H1 (cell line): Measurements from ENCODE around the gene LPAR6. TPM values are rescaled to one million over a fixed set of nuclear protein-coding genes. Genes with fewer than 3 reads are reported as not detected.

Experiments
- CTCF ChIA-PET: fragments of 300-600 bp; sonication (Branson Sonifier 250); formaldehyde crosslinking; loops from one replicate; lab custom pipeline; 2021; ENCODE audit not compliant: partially characterized antibody; lab: Charles Lee
- POLR2A ChIA-PET: fragments of 300-600 bp; sonication (Branson Sonifier 250); formaldehyde crosslinking; loops from one replicate; lab custom pipeline; 2021; ENCODE audit warnings: inconsistent platforms; ENCODE audit not compliant: partially characterized antibody; lab: Charles Lee
- DNase-seq, 2 experiments: peaks; one replicate each; pipeline versions ENCODE4 v3.0.0 to v3.0.0-alpha.2; 2010 to 2022; ENCODE audit warnings: low spot score in 2 of 2, low read depth in 1 of 2, mixed read lengths in 1 of 2
- FAIRE-seq: peaks from 2 replicates; lab custom pipeline; 2011; peaks lifted over from hg19 to GRCh38; lab: Jason Lieb, UNC
- H2AFZ ChIP-seq: 2 replicates; pipeline ENCODE4 v1.8.1; 2012; ENCODE audit warnings: low read length, inconsistent platforms
- H2AK5ac ChIP-seq: 2 replicates; pipeline ENCODE4 v1.6.1; 2013; ENCODE audit warnings: low read depth, low read length
- H2BK120ac ChIP-seq: replicated peaks from 2 replicates; pipeline ENCODE3; 2013; ENCODE audit warnings: low read depth, low read length, inconsistent platforms
- H2BK12ac ChIP-seq: 2 replicates; pipeline ENCODE4 v1.6.1; 2013; ENCODE audit warnings: low read depth, low read length
- H2BK15ac ChIP-seq: 2 replicates; pipeline ENCODE4 v1.6.1; 2013; ENCODE audit warnings: low read length
- H2BK20ac ChIP-seq: 2 replicates; pipeline ENCODE4 v1.6.1; 2013; ENCODE audit warnings: low read length
- H2BK5ac ChIP-seq: 2 replicates; pipeline ENCODE4 v1.6.1; 2013; ENCODE audit warnings: low read depth, low read length
- H3K14ac ChIP-seq: 2 replicates; pipeline ENCODE4 v1.6.1; 2013; ENCODE audit warnings: inconsistent platforms; ENCODE audit not compliant: insufficient read length
- H3K18ac ChIP-seq: 2 replicates; pipeline ENCODE4 v1.6.1; 2013; ENCODE audit warnings: low read length; ENCODE audit errors: extremely low read depth
- H3K23ac ChIP-seq: 2 replicates; pipeline ENCODE4 v1.6.1; 2013; ENCODE audit warnings: inconsistent platforms; ENCODE audit not compliant: insufficient read length
- H3K23me2 ChIP-seq: 2 replicates; pipeline ENCODE4 v1.6.1; 2013; ENCODE audit warnings: low read depth, low read length
- H3K27ac ChIP-seq: 2 replicates; pipeline ENCODE4 v1.6.1; 2011; ENCODE audit warnings: low read depth, low read length, inconsistent platforms
- H3K27me3 ChIP-seq, 4 experiments: replicated peaks in 1 of 4; 1 replicate in 1 of 4; 2 replicates in 3 of 4; pipeline versions ENCODE4 v1.6.1 to v1.8.1; 2011 to 2013; ENCODE audit warnings: low read length in 3 of 4, mild to moderate bottlenecking in 3 of 4, inconsistent platforms in 2 of 4, mixed read lengths in 2 of 4, moderate library complexity in 1 of 4; ENCODE audit not compliant: control insufficient read depth in 3 of 4, insufficient read depth in 3 of 4; ENCODE audit errors: extremely low read depth in 1 of 4
- H3K36me3 ChIP-seq, 4 experiments: 2 replicates each; pipeline versions ENCODE4 v1.6.1 to v1.8.1; 2011 to 2013; ENCODE audit warnings: mild to moderate bottlenecking in 4 of 4, low read length in 3 of 4, moderate library complexity in 2 of 4, control low read depth in 1 of 4, inconsistent platforms in 1 of 4; ENCODE audit not compliant: insufficient read depth in 4 of 4, control insufficient read depth in 2 of 4
- H3K4ac ChIP-seq: replicated peaks from 2 replicates; pipeline ENCODE3; 2013; ENCODE audit warnings: low read length, low read depth, mixed read lengths, inconsistent platforms; ENCODE audit not compliant: insufficient read length
- H3K4me1 ChIP-seq, 4 experiments: replicated peaks in 1 of 4; 1 replicate in 1 of 4; 2 replicates in 3 of 4; pipeline versions ENCODE4 v1.6.1 to v1.8.1; 2011 to 2013; ENCODE audit warnings: low read length in 3 of 4, inconsistent platforms in 2 of 4, mixed read lengths in 1 of 4; ENCODE audit not compliant: insufficient read depth in 4 of 4, control insufficient read depth in 3 of 4
- H3K4me2 ChIP-seq, 2 experiments: 2 replicates each; pipeline versions ENCODE4 v1.6.1 to v1.8.1; 2011 to 2013; ENCODE audit warnings: low read depth in 2 of 2, low read length in 2 of 2, control low read depth in 1 of 2, inconsistent platforms in 1 of 2, mild to moderate bottlenecking in 1 of 2; ENCODE audit not compliant: insufficient read depth in 1 of 2
- H3K4me3 ChIP-seq, 4 experiments: fragments of 200-600, 300-600 bp in 1 of 4; sonication (generic), shearing (Covaris generic), sonication (Bioruptor Twin) in 1 of 4; 2 replicates each; pipeline versions ENCODE4 v1.5.1 to v1.8.1; 2011 to 2016; ENCODE audit warnings: low read length in 4 of 4, low read depth in 3 of 4, control low read depth in 2 of 4, inconsistent platforms in 2 of 4, mild to moderate bottlenecking in 2 of 4, mixed read lengths in 1 of 4, moderate library complexity in 1 of 4; ENCODE audit not compliant: insufficient read depth in 2 of 4; ENCODE audit errors: extremely low read depth in 1 of 4
- H3K56ac ChIP-seq: replicated peaks from 2 replicates; pipeline ENCODE3; 2013; ENCODE audit warnings: low read depth, mild to moderate bottlenecking, mixed read lengths, low read length, inconsistent platforms; ENCODE audit not compliant: insufficient read length
- H3K79me1 ChIP-seq: 2 replicates; pipeline ENCODE4 v1.6.1; 2013; ENCODE audit warnings: low read depth, low read length, control low read depth
- H3K79me2 ChIP-seq, 2 experiments: 2 replicates each; pipeline versions ENCODE4 v1.6.1 to v1.8.1; 2012 to 2013; ENCODE audit warnings: low read length in 2 of 2, mild to moderate bottlenecking in 2 of 2, inconsistent platforms in 1 of 2; ENCODE audit not compliant: insufficient read depth in 2 of 2, control insufficient read depth in 1 of 2
- H3K9ac ChIP-seq, 4 experiments: replicated peaks in 1 of 4; 1 replicate in 1 of 4; 2 replicates in 3 of 4; pipeline versions ENCODE4 v1.6.1 to v1.8.1; 2011 to 2013; ENCODE audit warnings: low read depth in 3 of 4, low read length in 3 of 4, control low read depth in 2 of 4, mild to moderate bottlenecking in 2 of 4, moderate library complexity in 2 of 4, inconsistent platforms in 1 of 4; ENCODE audit errors: extremely low read depth in 1 of 4
- H3K9me3 ChIP-seq, 2 experiments: 2 replicates each; pipeline versions ENCODE4 v1.6.1 to v1.8.1; 2012 to 2013; ENCODE audit warnings: mild to moderate bottlenecking in 2 of 2, moderate library complexity in 2 of 2, control low read depth in 1 of 2, inconsistent platforms in 1 of 2, low read depth in 1 of 2, low read length in 1 of 2, mixed read lengths in 1 of 2; ENCODE audit not compliant: insufficient read depth in 2 of 2
- H4K20me1 ChIP-seq, 2 experiments: replicated peaks in 1 of 2; 2 replicates each; pipeline versions ENCODE3 to v1.8.1; 2011 to 2013; ENCODE audit warnings: inconsistent platforms in 2 of 2, low read length in 2 of 2, mild to moderate bottlenecking in 1 of 2; ENCODE audit not compliant: insufficient read depth in 2 of 2, control insufficient read depth in 1 of 2
- H4K5ac ChIP-seq: 2 replicates; pipeline ENCODE4 v1.6.1; 2013; ENCODE audit warnings: low read length, low read depth, mixed read lengths, inconsistent platforms; ENCODE audit not compliant: insufficient read length
- H4K8ac ChIP-seq: 2 replicates; pipeline ENCODE4 v1.8.0; 2013; ENCODE audit warnings: mild to moderate bottlenecking, moderate library complexity, low read length, inconsistent platforms; ENCODE audit not compliant: insufficient read depth; ENCODE audit errors: extremely low read depth
- H4K91ac ChIP-seq: replicated peaks from 2 replicates; pipeline ENCODE3; 2013; ENCODE audit warnings: low read length, mixed read lengths, inconsistent platforms; ENCODE audit not compliant: insufficient read length
- ATF2 ChIP-seq: IDR thresholded peaks from 2 replicates; pipeline ENCODE4 v1.6.1; 2012; ENCODE audit warnings: low read length, inconsistent platforms
- BACH1 ChIP-seq: IDR thresholded peaks from 2 replicates; pipeline ENCODE4 v1.6.1; 2012; ENCODE audit warnings: low read length, improper control_type of control experiment
- CHD1 ChIP-seq: IDR thresholded peaks from 2 replicates; pipeline ENCODE4 v1.6.1; 2012; ENCODE audit warnings: low read depth, low read length, improper control_type of control experiment
- CHD2 ChIP-seq: IDR thresholded peaks from 2 replicates; pipeline ENCODE4 v1.6.1; 2012; ENCODE audit warnings: low read length, improper control_type of control experiment
- CREB1 ChIP-seq: IDR thresholded peaks from 2 replicates; pipeline ENCODE4 v1.6.1; 2012; ENCODE audit warnings: inconsistent platforms
- EGR1 ChIP-seq: IDR thresholded peaks from 2 replicates; pipeline ENCODE4 v1.6.1; 2011; ENCODE audit warnings: low read depth, low read length, borderline replicate concordance
- EZH2 ChIP-seq: fragments of 200-600 bp; sonication (generic); IDR thresholded peaks from 2 replicates; pipeline ENCODE4 v1.7.1; 2012; ENCODE audit warnings: low read depth, mild to moderate bottlenecking, moderate library complexity, low read length, inconsistent platforms; ENCODE audit not compliant: severe bottlenecking
- KDM5A ChIP-seq: fragments of 200-600 bp; IDR thresholded peaks from 2 replicates; pipeline ENCODE4 v1.7.1; 2012; ENCODE audit warnings: mild to moderate bottlenecking, low read length, inconsistent platforms, mixed read lengths
- SUZ12 ChIP-seq: fragments of 200-600 bp; sonication (generic); IDR thresholded peaks from 2 replicates; pipeline ENCODE4 v1.6.1; 2012; ENCODE audit warnings: mild to moderate bottlenecking, inconsistent platforms, low read length, moderate library complexity, mixed read lengths
- YY1 ChIP-seq: IDR thresholded peaks from 2 replicates; pipeline ENCODE4 v1.6.1; 2011; ENCODE audit warnings: low read depth, mild to moderate bottlenecking, low read length
- WGBS, 2 experiments: shearing (Covaris generic) in 1 of 2; methylation state at CpG; one replicate each; pipeline versions ENCODE4 v1.1.6 to v1.1.7; 2013 to 2015; ENCODE audit warnings: low lambda C conversion rate in 2 of 2, mixed read lengths in 2 of 2, inconsistent platforms in 1 of 2, low coverage in 1 of 2, missing lambda C conversion rate in 1 of 2; ENCODE audit not compliant: insufficient replicate concordance in 2 of 2, insufficient coverage in 1 of 2, insufficient read length in 1 of 2; ENCODE audit errors: extremely low coverage in 1 of 2, missing lambda C conversion rate in 1 of 2; 5-methylcytosine and 5-hydroxymethylcytosine counted together
- polyA plus RNA-seq, 7 experiments: library from polyadenylated mRNA; depleted of rRNA in 3 of 7; stranded (reverse) in 5 of 7; unstranded in 2 of 7; fragments of >200 nt in 5 of 7; fragments of 200-250 nt in 2 of 7; gene quantifications; 1 replicate in 5 of 7; 2 replicates in 1 of 7; 4 replicates in 1 of 7; pipeline versions ENCODE4 v1.2.1 to v1.2.3, GENCODE V29; 2011 to 2013; ENCODE audit warnings: missing spikeins in 2 of 7, mixed read lengths in 2 of 7
- total RNA-seq: library from RNA; stranded (reverse); fragmentation: NEBNext Ultra II Directional; extraction: Animal tissue kit (Norgen Biotek cat#: 25700); gene quantifications from 2 replicates; pipeline ENCODE4 v1.2.1, GENCODE V29; 2021
- TF ChIP-seq, protein P1 (sequence below), 3 experiments: IDR thresholded peaks; 1 replicate in 2 of 3; 2 replicates in 1 of 3; pipeline versions ENCODE4 v1.5.1 to v1.6.1; 2011; ENCODE audit warnings: low read length in 3 of 3, mild to moderate bottlenecking in 3 of 3, inconsistent platforms in 2 of 3, low read depth in 1 of 3, moderate library complexity in 1 of 3; ENCODE audit not compliant: insufficient read depth in 1 of 3; ENCODE audit errors: control extremely low read depth in 1 of 3

LPAR6 gene
- total and polyA plus RNA-seq, 2 of the 8 experiments (the other 6 are each of a cell fraction or from before 2014, with no cell fraction given) = 0.50 to 0.97 TPM

DNA sequence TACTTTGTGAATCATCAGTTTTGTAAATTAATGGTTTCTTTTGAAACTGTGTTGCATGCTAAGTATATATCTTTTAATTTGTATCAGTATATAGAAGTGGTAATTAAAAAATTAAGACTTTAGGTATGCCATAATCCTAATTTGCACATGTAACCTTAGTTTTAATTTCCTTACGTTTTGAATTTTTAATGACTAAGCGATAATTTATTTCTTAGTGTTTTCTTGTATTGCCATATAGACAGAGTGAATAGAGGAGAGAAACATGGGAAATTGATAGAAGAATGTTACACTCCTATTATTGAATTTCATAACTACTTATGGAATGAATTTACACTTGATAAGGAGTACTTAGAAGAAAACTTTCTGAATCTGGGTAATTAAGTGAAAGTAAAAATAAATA lies 29.5 kb downstream of the LPAR6 start:
- CTCF ChIA-PET = no interaction called here
- DNase-seq (no peak), FAIRE-seq (no peak)
- H2BK5ac ChIP-seq = no peak overlapping the region
- H3K27ac ChIP-seq = no peak overlapping the region
- H4K5ac ChIP-seq = no peak overlapping the region
- no peak overlapping the region for H3K14ac ChIP-seq
- POLR2A ChIA-PET = no interaction called here
- no peaks in the 10 kb centered on the region for H3K9me3 ChIP-seq
- no peaks in the 10 kb centered on the region for H3K27me3 ChIP-seq
- no peak overlapping the region for H2AK5ac ChIP-seq
- H3K4me2 ChIP-seq = no peak overlapping the region
- no peaks in the 10 kb centered on the region for H3K4me1 ChIP-seq
- H2AFZ ChIP-seq = no peak overlapping the region
- H3K23me2 ChIP-seq = no peaks in the 10 kb centered on the region
- H3K4ac ChIP-seq = no peak overlapping the region
- no peak overlapping the region for H2BK20ac ChIP-seq
- H3K23ac ChIP-seq = no peak overlapping the region
- no peak overlapping the region for H3K56ac ChIP-seq
- H3K9ac ChIP-seq = no peak overlapping the region
- H2BK12ac ChIP-seq = no peak overlapping the region
- no peaks in the 10 kb centered on the region for H3K79me2 ChIP-seq
- no peaks in the 10 kb centered on the region for H3K36me3 ChIP-seq
- no peak overlapping the region for H3K18ac ChIP-seq
- H2BK15ac ChIP-seq = no peak overlapping the region
- no peak overlapping the region for H4K8ac ChIP-seq
- H4K91ac ChIP-seq = no peak overlapping the region
- no peak overlapping the region for H3K4me3 ChIP-seq
- no peaks in the 10 kb centered on the region for H3K79me1 ChIP-seq
- WGBS, 2 experiments = 84% methylated on average over 2 of the region's 2 CpGs; no CpG with 5 or more reads in 1 of the 2 experiments
- no peaks in the 10 kb centered on the region for H4K20me1 ChIP-seq
- no peak overlapping the region for H2BK120ac ChIP-seq
- no peak for TF ChIP-seq ATF2
- TF ChIP-seq CREB1 = no peak
- no peak for TF ChIP-seq CHD1
- TF ChIP-seq BACH1 = no peak
- no peak for TF ChIP-seq YY1
- TF ChIP-seq CHD2 = no peak
- TF ChIP-seq EZH2 = no peak
- TF ChIP-seq KDM5A = no peak
- TF ChIP-seq EGR1 = no peak
- TF ChIP-seq, protein P1, sequence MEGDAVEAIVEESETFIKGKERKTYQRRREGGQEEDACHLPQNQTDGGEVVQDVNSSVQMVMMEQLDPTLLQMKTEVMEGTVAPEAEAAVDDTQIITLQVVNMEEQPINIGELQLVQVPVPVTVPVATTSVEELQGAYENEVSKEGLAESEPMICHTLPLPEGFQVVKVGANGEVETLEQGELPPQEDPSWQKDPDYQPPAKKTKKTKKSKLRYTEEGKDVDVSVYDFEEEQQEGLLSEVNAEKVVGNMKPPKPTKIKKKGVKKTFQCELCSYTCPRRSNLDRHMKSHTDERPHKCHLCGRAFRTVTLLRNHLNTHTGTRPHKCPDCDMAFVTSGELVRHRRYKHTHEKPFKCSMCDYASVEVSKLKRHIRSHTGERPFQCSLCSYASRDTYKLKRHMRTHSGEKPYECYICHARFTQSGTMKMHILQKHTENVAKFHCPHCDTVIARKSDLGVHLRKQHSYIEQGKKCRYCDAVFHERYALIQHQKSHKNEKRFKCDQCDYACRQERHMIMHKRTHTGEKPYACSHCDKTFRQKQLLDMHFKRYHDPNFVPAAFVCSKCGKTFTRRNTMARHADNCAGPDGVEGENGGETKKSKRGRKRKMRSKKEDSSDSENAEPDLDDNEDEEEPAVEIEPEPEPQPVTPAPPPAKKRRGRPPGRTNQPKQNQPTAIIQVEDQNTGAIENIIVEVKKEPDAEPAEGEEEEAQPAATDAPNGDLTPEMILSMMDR (IDR thresholded peaks at IDR 0.05; ENCODE audit: control extremely low read depth in 1 of 3, insufficient read depth in 1 of 3, low read depth in 1 of 3, low read length in 3 of 3) = no peak
- TF ChIP-seq SUZ12 = no peak
